Mesodermal cell (in vitro differentiated cells): Measurements from ENCODE around the gene UNC13A.

Experiments used
- H3K27ac ChIP-seq: 2 replicates; pipeline ENCODE4 v1.7.0; 2013; ENCODE audit warnings: mild to moderate bottlenecking, low read depth, low read length, moderate library complexity; ENCODE audit not compliant: severe bottlenecking
- H3K36me3 ChIP-seq: 2 replicates; pipeline ENCODE4 v1.7.1; 2013; ENCODE audit warnings: mild to moderate bottlenecking, low read length, moderate library complexity; ENCODE audit not compliant: control insufficient read depth, insufficient read depth
- H3K4me1 ChIP-seq: one replicate; pipeline ENCODE4 v1.7.1; 2013; ENCODE audit warnings: mild to moderate bottlenecking, low read length; ENCODE audit not compliant: insufficient read depth, control insufficient read depth, poor library complexity, severe bottlenecking
- H3K4me3 ChIP-seq: 2 replicates; pipeline ENCODE4 v1.7.0; 2013; ENCODE audit warnings: low read length, control low read depth, mild to moderate bottlenecking; ENCODE audit not compliant: insufficient read depth, poor library complexity, severe bottlenecking; ENCODE audit errors: extremely low read depth
- H3K9me3 ChIP-seq: 2 replicates; pipeline ENCODE4 v1.7.1; 2013; ENCODE audit warnings: mild to moderate bottlenecking, low read length, moderate library complexity; ENCODE audit not compliant: control insufficient read depth
- WGBS, 2 experiments: methylation state at CpG; one replicate each; pipeline ENCODE4 v1.1.5; 2013; ENCODE audit warnings: missing lambda C conversion rate in 2 of 2; ENCODE audit not compliant: insufficient coverage in 2 of 2; 5-methylcytosine and 5-hydroxymethylcytosine counted together

The UNC13A gene

GRCh38 chr19:17616961-17617806 is 71.0 kb downstream of the UNC13A start:
- Histone ChIP-seq H3K4me3 (no peak overlapping the region), H3K4me1 (peaks cover 7% of the 10 kb centered on the region), H3K36me3 (no peaks in the 10 kb centered on the region), H3K9me3 (peaks cover 7% of the 10 kb centered on the region), H3K27ac (no peak overlapping the region)
- 85 to 87% methylated on average over 21 to 27 of the region's 28 CpGs for WGBS, 2 experiments

GRCh38 chr19:17616686-17616960 is 71.5 kb downstream of the UNC13A start:
- no peak overlapping the region for H3K27ac ChIP-seq
- H3K9me3 ChIP-seq, result peaks cover 2% of the 10 kb centered on the region
- H3K4me3 ChIP-seq, result no peak overlapping the region
- WGBS, 2 experiments, result 85 to 88% methylated on average over 3 to 6 of the region's 11 CpGs
- peaks cover 7% of the 10 kb centered on the region for H3K4me1 ChIP-seq
- H3K36me3 ChIP-seq, result no peaks in the 10 kb centered on the region

GRCh38 chr19:17615889-17616685 is 72.1 kb downstream of the UNC13A start:
- Histone ChIP-seq H3K9me3 (no peaks in the 10 kb centered on the region), H3K36me3 (no peaks in the 10 kb centered on the region), H3K27ac (no peak overlapping the region), H3K4me1 (peaks cover 7% of the 10 kb centered on the region), H3K4me3 (no peak overlapping the region)
- 72 to 79% methylated on average over 11 to 21 of the region's 27 CpGs for WGBS, 2 experiments

GRCh38 chr19:17614476-17614875 is 73.7 kb downstream of the UNC13A start:
- Histone ChIP-seq H3K4me3 (no peak overlapping the region), H3K27ac (no peak overlapping the region), H3K4me1 (peaks cover 7% of the 10 kb centered on the region), H3K9me3 (no peaks in the 10 kb centered on the region), H3K36me3 (no peaks in the 10 kb centered on the region)
- 100% methylated on average over 1 of the region's 12 CpGs for WGBS, 2 experiments

GRCh38 chr19:17611462-17612244 is 76.5 kb downstream of the UNC13A start:
- no peaks in the 10 kb centered on the region for H3K9me3 ChIP-seq
- H3K4me1 ChIP-seq, result peaks cover 6% of the 10 kb centered on the region
- H3K4me3 ChIP-seq, result no peak overlapping the region
- WGBS, 2 experiments, result 92 to 93% methylated on average over 1 to 4 of the region's 7 CpGs
- no peaks in the 10 kb centered on the region for H3K36me3 ChIP-seq
- H3K27ac ChIP-seq, result no peak overlapping the region

GRCh38 chr19:17610384-17610783 is 77.8 kb downstream of the UNC13A start:
- no peak overlapping the region for H3K4me3 ChIP-seq
- WGBS, 2 experiments, result 90 to 94% methylated on average over 3 to 4 of the region's 7 CpGs
- no peaks in the 10 kb centered on the region for H3K4me1 ChIP-seq
- no peak overlapping the region for H3K27ac ChIP-seq
- no peaks in the 10 kb centered on the region for H3K9me3 ChIP-seq
- no peaks in the 10 kb centered on the region for H3K36me3 ChIP-seq

- 87 to 94% methylated on average over 4 to 5 of the region's 9 CpGs for WGBS, 2 experiments
- Histone ChIP-seq H3K27ac (no peak overlapping the region), H3K4me3 (no peak overlapping the region), H3K36me3 (no peaks in the 10 kb centered on the region), H3K9me3 (no peaks in the 10 kb centered on the region), H3K4me1 (peaks cover under 1% of the 10 kb centered on the region)
Measured at GRCh38 chr19:17607936-17608335, 80.2 kb downstream of the UNC13A start.

GRCh38 chr19:17606590-17607185 is 81.5 kb downstream of the UNC13A start:
- Histone ChIP-seq H3K4me3 (peak overlapping the region; percentile 40), H3K9me3 (no peaks in the 10 kb centered on the region), H3K27ac (no peak overlapping the region), H3K36me3 (no peaks in the 10 kb centered on the region), H3K4me1 (peaks cover 3% of the 10 kb centered on the region)
- 60 to 73% methylated on average over 15 to 18 of the region's 18 CpGs for WGBS, 2 experiments

- no peaks in the 10 kb centered on the region for H3K9me3 ChIP-seq
- no peaks in the 10 kb centered on the region for H3K36me3 ChIP-seq
- H3K4me1 ChIP-seq, result peaks cover 3% of the 10 kb centered on the region
- peak overlapping the region; percentile 40 for H3K4me3 ChIP-seq
- 34 to 39% methylated on average over 69 to 75 of the region's 85 CpGs for WGBS, 2 experiments
- H3K27ac ChIP-seq, result peak overlapping the region; percentile 53
Measured at GRCh38 chr19:17605761-17606589, 82.2 kb downstream of the UNC13A start.

- Histone ChIP-seq H3K9me3 (no peaks in the 10 kb centered on the region), H3K4me1 (peaks cover 3% of the 10 kb centered on the region), H3K4me3 (no peak overlapping the region), H3K36me3 (no peaks in the 10 kb centered on the region), H3K27ac (no peak overlapping the region)
- WGBS, 2 experiments, result 90 to 91% methylated on average over 3 of the region's 8 CpGs
Measured at GRCh38 chr19:17605117-17605516, 83.0 kb downstream of the UNC13A start.
